GM21528 (cell line): Measurements from ENCODE around the gene MPV17L2.
"Not testable (repeated sequence)": the region's sequence is repeated elsewhere in the genome, so short reads cannot be mapped to it uniquely, and the experiment has no call there.

Experiments used
- ATAC-seq: cut with Tn5 transposase; IDR thresholded peaks from one replicate; pipeline ENCODE4 v1.9.1; 2021; ENCODE audit warnings: mild to moderate bottlenecking, moderate library complexity; ENCODE audit not compliant: unreplicated experiment, low FRiP score

MPV17L2 gene

GRCh38 chr19:18192673-18193387 lies at the start of gene MPV17L2:
Gene MPV17L2 (plus strand): TSS chr19:18193218. CDS start chr19:18193282, 64 bp downstream.
- peak; percentile 84 for ATAC-seq

GRCh38 chr19:18143902-18144301 lies 49.1 kb upstream of the MPV17L2 start:
- ATAC-seq, result no peak

DNA sequence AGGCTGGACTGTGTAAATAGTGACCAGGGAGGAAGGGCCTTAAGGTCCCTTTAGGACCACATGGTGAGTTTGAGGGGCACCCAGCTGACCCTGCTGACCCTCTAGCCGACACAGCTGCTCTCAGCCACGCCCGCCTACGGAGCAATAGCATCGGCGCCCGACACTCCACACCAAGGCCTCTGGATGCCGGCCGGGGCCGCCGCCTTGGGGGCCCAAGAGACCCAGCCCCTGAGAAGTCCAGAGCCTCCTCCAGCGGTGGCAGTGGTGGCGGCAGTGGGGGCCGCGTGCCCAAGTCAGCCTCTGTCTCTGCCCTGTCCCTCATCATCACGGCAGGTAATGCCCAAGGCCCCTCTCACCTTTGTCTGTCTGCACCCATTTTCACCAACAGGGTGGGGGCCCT lies 48.7 kb upstream of the MPV17L2 start:
- ATAC-seq, result no peak

- no peak for ATAC-seq
Measured at GRCh38 chr19:18144906-18145305, 48.1 kb upstream of the MPV17L2 start.

GRCh38 chr19:18145391-18145999 lies 47.5 kb upstream of the MPV17L2 start:
- no peak for ATAC-seq

DNA sequence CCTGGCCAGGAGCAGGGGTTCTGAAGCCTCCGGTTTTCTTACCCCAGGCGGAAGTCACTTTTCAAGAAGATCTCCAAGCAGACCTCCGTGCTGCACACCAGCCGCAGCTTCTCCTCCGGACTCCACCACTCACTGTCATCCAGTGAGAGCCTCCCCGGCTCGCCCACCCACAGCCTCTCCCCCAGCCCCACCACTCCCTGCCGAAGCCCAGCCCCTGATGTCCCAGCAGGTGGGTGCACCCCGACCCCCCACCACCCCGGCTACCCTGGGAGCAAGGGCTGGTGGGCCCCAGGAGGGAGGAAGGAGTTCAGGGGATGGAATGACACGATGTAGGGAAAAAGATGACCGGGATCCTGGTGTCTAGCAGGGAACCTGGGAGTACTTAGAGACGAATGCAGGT lies 45.6 kb upstream of the MPV17L2 start:
- ATAC-seq, result no peak

DNA sequence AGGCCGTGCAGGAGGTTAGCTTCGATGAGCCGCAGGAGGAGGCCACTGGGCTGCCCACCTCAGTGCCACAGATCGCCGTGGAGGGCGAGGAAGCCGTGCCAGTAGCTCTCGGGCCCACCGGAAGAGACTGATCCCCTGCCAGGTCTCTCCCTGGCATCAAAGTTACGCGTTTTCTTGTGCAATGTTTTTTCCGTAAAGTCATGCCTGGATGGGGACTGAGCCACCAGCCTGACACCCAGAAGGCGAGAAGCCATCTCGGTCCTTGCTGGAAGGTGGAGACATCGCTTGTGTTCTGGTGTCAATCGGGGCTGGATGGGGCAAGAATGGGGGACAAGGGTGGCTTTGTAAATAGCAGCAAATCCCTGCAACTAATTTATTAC lies 43.4 kb upstream of the MPV17L2 start:
- ATAC-seq, result no peak

DNA sequence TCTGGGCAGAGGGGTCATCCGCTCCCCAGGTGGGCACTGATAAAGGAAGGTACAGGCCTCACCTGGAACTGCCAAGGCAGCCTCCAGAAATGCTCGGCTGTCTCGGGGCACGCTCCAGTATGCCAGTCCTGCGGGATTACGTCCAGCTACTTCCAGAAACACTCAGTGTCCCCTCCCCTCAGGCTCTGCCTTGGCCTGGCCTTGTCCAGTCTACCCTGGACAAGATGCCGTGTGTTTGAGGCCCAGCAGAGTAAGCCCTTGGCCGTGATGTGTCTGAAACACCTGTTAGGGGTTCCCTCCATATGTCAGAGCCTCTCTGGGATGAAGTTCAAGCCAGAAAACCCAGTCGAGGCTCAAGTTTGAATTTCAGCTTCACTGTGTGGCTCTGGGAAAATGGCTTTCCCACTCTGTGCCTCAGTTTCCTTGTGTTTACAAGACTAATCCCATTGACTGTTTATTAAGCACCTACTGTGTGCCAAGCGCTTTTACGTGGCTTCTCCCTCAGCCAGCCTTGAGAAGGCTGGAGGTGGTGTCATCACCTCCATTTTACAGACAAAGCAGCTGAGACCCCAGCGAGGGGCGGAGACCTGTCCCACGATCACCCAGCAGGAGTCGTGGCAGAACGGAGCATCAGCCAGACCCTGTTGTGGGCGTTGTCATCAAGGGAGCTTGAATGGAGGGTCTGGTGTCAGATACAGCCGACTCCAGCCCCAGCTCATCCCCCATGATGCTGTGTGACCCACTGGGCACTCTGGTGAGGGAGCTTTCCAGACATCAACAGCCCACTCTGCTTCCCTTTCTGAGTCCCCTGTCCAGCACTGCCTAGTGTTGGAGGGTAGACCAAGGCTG lies 42.0 kb upstream of the MPV17L2 start:
- no peak for ATAC-seq

- peak; percentile 62 for ATAC-seq
Measured at GRCh38 chr19:18152442-18152816, 40.6 kb upstream of the MPV17L2 start.

DNA sequence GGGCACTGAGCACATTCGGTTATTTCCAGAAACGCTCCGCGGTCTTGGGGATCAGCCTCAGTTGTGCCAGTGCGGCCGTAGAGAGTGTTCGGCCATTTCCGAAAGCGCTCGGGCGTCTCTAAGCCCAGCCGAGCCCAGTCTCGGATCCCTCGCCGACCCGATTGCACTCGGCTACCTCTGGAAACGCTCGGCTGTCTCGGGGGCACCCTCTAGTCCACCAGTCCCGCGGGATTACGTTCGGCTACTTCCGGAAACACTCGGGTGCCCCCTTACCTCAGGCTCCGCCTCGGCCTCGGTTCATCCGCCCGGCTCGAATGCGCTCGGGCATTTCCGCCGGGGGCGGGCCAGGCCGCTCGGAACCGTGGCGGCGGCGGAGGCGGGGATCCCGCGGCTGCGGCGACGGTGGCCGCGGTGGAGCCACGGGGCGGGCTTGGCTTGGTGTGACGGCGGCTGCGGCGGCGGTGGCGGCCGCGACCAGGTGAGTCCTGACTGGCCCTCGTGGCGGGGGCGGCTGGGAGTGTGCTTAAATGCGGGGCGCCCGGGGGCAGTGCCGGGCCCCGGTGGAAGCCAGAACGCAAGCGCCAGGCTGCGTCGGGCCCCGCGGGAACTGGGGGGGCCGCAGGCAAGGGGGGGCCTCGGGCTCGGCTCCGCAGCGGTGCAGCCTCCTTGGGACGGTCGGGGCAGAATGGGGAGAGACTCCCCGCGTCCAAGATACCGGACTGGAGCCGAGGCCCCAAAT lies 40.0 kb upstream of the MPV17L2 start, which contains the start of gene PIK3R2:
PIK3R2 (plus strand) TSS at position 347 of the 739 bp plus-strand sequence. CDS start 2,717 bp downstream, outside the sequence.
- ATAC-seq, result peak; percentile 68

DNA sequence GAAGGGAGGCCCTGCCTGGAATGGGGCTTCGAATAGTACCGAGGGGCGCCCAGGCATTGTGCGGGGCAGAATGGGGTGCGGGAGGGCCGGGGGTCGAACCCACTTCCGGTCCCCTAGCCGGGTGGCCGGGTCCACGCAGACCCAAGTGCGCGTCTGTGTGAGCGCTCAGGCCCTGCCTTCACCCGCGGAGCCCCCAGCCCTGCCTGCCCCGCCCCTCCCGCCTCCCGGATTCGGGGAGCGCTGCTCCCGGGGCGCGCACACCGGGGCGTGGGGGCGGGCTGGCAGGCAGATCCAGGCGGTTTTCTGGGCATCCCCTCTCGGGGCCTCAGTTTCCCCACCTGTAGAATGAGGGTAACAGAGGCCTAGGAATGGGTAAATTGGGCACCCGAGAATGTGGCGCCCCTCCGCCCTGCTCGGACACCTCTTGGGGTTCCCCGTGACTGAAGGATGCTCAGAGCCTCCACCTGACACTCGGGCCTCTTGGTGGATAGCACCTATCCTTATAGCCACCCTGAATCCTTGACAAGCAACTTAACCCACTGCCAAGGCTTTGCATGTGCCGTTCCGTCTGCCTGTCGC lies 39.4 kb upstream of the MPV17L2 start:
- no peak for ATAC-seq

GRCh38 chr19:18155095-18156087 lies 37.6 kb upstream of the MPV17L2 start:
- no peak for ATAC-seq

DNA sequence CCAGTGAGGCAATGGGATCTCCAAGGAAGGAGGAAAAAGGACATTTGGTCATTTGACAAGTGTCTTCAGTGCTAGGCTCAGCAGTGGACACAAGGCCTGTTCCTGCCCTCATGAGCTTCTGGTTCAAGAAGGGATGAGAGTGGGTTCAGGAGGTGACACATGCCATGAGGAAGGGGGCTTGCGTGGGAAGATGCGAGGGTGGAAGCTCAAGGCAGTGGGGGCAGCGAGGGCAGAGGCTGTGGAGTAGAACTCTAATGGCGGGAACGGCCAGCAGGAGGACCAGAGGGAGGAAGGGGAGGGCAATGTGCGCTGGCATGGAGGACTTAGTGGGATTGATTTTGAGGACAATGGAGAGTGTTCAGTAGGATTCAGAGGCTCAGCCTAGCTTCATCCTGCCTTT lies 36.8 kb upstream of the MPV17L2 start:
- no peak for ATAC-seq

GRCh38 chr19:18156841-18157464 lies 36.1 kb upstream of the MPV17L2 start:
- ATAC-seq, result no peak

DNA sequence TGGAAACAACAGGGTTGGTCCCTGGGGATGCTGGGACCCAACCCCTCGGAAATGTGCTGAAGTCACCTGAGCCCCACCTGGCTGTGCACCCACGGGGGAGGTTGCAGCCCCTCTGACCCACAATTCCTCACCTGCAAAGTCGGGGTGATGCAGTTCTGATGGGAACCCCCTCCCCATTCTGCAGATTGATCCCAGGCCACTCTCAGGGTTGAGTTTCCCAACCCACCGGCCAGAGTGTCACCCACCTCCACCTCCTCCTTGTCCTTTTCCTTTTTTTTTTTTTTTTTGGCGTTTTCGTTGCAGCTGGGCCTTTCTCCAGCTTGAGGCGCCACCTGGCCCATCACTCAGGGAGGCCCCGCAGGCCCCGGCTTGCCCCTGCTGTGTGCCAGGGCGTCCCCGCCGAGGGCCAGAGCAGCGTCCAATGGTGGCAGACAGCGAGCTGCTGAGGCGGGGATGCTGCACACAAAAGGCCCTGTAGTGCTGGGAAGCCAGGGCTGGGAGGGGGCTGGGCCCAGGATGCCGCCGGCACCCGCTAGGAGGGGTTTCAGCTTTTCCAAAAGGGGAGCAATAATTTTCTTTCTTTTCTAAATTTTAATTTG lies 35.5 kb upstream of the MPV17L2 start:
- no peak for ATAC-seq

GRCh38 chr19:18158467-18158866 lies 34.6 kb upstream of the MPV17L2 start:
- ATAC-seq, result no peak

GRCh38 chr19:18159059-18159616 lies 33.9 kb upstream of the MPV17L2 start:
- not testable (repeated sequence) for ATAC-seq

DNA sequence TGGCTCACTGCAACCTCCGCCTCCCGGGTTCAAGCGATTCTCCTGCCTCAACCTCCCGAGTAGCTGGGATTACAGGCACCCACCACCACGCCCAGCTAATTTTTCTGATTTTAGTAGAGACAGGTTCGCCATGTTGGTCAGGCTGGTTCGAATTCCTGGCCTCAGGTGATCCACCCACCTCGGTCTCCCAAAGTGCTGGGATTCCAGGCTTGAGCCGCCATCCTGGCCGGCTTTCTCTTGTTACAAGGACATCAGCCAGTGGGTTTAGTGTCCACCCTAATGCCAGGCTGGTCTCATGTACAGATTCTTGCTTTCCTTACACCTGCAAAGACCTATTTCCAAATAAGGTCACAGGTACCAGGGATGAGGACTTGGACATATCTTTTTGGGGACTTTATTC lies 33.2 kb upstream of the MPV17L2 start:
- ATAC-seq, result no peak
